NCI-H2029 (cell line): ENCODE results near the gene ZBTB40.

Experiments
- DNase-seq: peaks from one replicate; lab custom pipeline; 2025; lab: John Stamatoyannopoulos, UW

The ZBTB40 gene

GRCh38 chr1:22557341-22557950, 105.8 kb downstream of the ZBTB40 start:
- peak; percentile 24 for DNase-seq

DNA sequence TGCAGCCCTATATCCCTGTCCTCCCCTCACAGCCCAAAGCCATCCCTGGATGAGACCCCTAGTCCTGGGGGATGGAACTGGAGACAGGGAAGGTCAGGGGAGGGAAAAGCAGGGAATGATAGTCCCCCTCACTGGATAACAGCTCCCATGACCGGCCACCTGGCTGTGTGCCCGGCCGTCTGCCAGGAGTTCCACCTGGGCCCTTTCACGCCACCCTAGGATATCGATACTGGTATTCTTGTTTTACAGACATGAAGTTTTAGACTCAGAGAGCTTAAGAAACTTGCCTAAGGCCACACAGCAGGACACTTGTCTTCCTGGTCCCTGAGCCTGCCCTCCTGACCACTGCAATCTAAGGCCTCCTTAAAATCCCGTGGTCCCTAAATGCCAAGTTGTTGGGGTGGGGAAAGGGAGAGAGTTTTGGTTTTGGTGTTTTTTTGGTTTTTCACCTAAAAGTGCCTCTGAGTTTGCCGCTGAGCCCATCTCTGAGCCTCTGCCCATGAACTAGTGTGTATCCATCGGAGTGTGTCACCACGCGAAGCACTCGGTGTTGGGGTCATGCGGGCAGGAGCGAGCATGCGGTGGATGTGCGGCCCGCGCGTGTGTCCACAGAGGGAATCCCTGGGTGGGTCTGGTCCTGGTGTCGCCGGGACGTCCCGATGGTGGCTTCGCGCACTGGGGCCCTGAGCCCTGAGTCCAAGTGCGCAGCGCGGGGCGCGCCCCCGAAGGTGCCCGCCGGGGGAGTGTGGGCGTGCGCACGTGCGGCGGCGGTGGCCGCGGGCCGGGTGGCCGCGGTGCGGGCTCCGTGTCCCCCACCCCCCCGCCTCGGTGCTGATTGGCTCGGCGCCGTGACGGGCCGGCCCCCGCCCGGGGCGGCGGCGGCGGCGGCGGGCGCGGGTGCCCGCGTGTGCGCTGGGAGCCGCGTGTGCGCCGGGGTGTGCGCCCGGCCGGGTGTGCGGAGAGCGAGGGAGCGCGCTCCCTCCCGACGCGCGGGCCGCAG, 111.2 kb downstream of the ZBTB40 start, which contains the start of gene EPHA8:
Gene EPHA8 (plus strand): TSS at position 906 of the 1,000 bp plus-strand sequence. CDS start 147 bp downstream, outside the sequence.
- DNase-seq: no peak

- no peak for DNase-seq
Measured at GRCh38 chr1:22563671-22564602, 112.3 kb downstream of the ZBTB40 start.

GRCh38 chr1:22566161-22566560, 114.5 kb downstream of the ZBTB40 start:
- no peak for DNase-seq

GRCh38 chr1:22567197-22567596, 115.5 kb downstream of the ZBTB40 start:
- no peak for DNase-seq

DNA sequence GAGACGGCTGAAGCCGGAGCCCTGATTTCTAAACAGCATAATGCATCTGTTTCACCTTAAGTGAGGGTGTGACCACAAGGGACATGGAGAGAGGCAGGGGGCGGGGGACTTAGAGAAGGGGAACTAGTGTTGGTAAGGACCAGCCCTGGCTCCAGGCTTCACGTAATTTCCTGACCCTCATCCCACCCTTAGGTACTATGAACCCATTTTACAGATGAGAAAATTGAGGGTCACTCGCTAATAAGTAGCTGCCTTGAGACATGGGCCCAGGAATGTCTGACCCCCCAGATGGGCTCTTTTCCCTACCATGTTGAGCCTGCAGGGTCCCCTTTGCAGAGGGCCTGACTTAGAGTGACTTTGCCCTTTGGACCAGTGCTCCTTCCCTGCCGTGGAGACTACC, 116.3 kb downstream of the ZBTB40 start:
- no peak for DNase-seq

DNA sequence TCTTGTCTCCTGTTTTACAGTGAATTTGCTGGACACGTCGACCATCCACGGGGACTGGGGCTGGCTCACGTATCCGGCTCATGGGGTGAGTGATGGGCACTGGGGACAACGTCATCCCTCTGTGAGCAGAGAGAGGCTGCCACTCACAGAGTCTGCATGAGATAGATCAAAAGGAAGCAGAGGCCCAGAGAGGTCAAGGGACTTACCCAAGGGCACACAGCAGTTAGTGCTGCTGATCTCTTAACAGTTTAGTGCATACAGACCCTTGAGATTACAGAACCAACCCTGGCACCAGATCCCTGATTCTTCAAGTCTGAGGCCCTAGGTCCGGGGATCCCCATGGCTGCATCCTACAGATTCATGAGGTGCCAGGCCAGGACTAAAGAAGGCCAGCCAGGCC, 117.6 kb downstream of the ZBTB40 start:
- DNase-seq: no peak

- no peak for DNase-seq
Measured at GRCh38 chr1:22570140-22570909, 118.7 kb downstream of the ZBTB40 start.

DNA sequence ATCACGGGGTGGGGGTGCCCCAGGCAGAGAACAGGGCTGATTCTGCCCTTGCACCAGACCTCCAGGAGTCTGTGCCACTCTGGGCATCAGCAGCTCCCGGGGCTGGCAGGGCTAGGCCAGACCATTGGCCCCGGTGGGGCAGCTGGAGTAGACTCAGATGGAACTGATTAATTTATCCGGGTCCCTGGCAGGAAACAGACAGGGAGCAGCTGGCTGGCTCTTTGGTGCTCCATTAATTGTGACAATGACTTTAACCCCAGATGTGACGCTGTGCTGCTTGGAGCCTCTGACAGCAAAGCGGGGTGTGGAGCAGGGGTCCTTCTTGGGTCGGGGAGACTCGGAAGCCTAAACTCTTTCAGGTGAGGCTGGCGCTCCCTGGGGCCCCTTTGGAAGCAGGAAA, 121.2 kb downstream of the ZBTB40 start:
- no peak for DNase-seq

DNA sequence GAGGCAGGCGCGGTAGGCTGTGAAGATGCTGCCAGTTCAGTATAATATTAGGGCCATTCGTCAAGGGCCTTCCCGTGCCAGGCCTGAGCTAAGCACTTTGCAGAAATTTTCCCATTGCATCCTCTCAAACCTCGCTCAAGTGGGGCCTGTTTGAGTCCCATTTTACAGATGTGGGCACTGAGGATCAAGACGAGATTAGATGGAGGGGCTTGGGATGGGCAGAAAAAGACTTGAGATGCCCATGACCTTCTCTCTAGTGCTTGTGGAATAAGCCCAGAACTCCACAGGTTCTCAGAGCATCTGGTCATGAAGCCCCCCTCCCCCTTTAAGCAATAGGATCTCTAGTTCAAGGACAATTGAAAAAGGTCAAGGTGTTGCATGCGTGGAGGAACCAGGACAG, 121.6 kb downstream of the ZBTB40 start:
- no peak for DNase-seq

DNA sequence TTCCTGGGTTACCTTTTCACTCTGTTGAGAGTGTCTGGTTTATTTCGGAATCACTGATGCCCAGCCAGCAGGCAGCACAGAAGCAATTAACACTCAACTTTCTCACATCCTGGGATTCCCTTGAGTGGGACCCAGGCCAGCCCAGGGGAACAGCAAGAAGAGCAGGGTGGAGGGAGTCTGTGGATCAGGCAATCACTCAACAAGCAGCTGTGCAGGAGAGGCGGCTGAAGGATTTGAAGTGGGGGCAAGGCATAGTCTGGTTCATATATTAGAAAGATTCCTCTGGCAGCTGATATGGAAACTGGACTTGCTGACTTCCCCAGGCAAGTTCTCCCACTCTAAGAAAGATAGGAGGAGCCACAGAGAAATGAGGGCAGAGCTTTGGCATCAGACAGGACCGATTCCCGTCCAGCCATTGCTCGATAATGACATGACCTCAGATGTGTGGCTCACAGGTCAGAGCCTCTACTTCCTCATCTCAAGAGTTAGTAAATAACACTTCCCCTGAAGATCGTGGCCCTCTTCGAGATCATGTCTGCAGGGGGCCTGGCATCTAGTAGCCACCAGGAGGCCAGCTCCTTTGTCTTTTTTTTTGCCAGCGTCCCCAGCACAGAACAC, 124.0 kb downstream of the ZBTB40 start:
- no peak for DNase-seq

- no peak for DNase-seq
Measured at GRCh38 chr1:22576150-22576544, 124.5 kb downstream of the ZBTB40 start.

- no peak for DNase-seq
Measured at GRCh38 chr1:22576617-22577016, 125.0 kb downstream of the ZBTB40 start.

DNA sequence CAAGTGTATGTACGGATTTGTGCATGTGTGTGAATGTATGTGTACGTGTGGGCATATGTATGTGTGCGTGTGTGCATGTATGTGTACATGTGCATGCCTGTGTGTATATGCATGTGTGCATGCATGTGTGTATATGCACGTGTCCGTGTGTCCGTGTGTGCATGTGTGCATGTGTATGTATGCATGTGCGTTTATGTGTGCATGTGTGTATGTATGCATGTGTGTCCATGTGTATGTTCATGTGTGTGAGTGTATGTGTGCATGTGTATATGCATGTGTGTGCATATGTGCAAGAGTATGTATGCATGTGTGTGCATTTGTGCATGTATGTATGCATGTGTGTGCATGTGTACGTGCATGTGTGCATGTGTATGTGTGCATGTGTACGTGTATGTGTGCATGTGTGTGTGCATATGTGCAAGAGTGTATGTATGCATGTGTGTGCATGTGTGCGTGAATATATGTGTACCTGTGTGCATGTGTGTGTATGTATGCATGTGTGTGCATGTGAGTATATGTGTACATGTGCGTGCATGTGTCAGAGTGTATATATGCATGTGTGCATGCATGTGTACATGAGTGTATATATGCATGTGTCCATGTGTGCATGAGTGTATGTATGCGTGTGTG, 127.2 kb downstream of the ZBTB40 start:
- no peak for DNase-seq

DNA sequence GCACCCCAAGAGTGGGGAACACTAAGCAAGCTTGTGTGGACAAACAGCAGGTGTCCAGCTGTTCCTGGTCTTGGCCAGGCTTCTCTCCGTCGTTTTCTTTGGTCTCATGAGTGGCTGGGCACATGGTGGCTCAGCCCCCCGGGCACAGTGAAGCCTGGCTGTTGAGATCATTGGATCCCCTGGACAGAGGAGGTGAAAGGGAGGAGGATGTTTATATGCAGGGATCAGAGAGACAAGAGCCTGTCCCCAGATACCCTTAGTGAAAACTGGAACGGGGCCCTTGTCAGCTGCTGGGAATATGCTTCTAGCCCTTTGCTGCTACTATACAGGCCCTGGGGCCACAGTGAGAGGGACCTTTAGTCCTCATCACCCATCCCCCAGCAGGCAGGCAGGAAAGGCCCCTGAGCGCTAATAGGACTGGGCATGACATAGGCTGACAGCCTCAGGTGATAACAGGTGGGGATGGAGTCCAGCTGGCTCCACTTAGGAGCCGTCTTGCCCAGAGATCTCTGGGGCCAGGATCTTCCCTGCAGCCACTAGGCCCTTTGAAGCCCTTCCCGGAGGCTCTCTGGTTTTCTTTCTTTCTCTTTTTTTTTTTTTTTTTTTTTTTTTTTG, 128.0 kb downstream of the ZBTB40 start:
- DNase-seq: no peak
